Fibroblast of villous mesenchyme (primary cell): Measurements from ENCODE around the gene STUM. TPM values are rescaled to one million over a fixed set of nuclear protein-coding genes. Genes with fewer than 3 reads are reported as not detected.
A peak's percentile ranks its signal among the peaks of the same experiment; 100 is the strongest.

Source experiments
- DNase-seq: peaks from one replicate; pipeline ENCODE4 v3.0.0-alpha.2; 2010; ENCODE audit warnings: low read depth
- H3K4me3 ChIP-seq: 2 replicates; pipeline ENCODE4 v1.5.1; 2011; ENCODE audit warnings: low read depth, mild to moderate bottlenecking, low read length
- total RNA-seq: library from RNA; depleted of rRNA; stranded (reverse); fragments of >200 nt; gene quantifications from 2 replicates; pipeline ENCODE4 v1.2.3, GENCODE V29; 2012
- TF ChIP-seq, protein P1 (sequence below): IDR thresholded peaks from 2 replicates; pipeline ENCODE4 v1.5.1; 2012; ENCODE audit warnings: low read depth, mild to moderate bottlenecking, low read length; ENCODE audit not compliant: insufficient read depth

The STUM gene
- total RNA-seq, 1 donor: under 0.01 TPM

DNA sequence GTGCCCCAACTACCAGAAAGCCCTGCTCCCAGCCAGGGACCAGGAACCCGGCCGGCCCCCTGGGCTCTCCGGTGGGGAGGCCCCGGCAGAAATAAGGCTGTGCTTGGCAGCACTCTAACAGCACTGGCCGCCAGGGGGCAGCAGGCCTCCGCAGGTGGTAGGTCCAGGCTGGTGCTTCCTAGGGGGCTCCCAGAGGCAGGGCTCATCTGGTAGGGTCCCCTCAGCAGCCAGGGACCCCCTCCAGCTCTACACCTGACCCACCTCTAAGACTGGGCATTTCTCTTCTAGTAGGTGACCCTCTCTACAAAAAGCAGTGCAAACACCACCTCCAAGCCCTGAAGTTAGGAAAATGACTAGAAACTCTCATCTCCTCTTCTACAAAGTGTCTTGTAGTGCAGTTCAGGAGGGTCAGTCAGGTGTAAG lies 85.6 kb downstream of the STUM start:
- TF ChIP-seq, protein P1, sequence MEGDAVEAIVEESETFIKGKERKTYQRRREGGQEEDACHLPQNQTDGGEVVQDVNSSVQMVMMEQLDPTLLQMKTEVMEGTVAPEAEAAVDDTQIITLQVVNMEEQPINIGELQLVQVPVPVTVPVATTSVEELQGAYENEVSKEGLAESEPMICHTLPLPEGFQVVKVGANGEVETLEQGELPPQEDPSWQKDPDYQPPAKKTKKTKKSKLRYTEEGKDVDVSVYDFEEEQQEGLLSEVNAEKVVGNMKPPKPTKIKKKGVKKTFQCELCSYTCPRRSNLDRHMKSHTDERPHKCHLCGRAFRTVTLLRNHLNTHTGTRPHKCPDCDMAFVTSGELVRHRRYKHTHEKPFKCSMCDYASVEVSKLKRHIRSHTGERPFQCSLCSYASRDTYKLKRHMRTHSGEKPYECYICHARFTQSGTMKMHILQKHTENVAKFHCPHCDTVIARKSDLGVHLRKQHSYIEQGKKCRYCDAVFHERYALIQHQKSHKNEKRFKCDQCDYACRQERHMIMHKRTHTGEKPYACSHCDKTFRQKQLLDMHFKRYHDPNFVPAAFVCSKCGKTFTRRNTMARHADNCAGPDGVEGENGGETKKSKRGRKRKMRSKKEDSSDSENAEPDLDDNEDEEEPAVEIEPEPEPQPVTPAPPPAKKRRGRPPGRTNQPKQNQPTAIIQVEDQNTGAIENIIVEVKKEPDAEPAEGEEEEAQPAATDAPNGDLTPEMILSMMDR: peak; percentile 93
- H3K4me3 ChIP-seq: no peak overlapping the region
- peak; percentile 69 for DNase-seq

DNA sequence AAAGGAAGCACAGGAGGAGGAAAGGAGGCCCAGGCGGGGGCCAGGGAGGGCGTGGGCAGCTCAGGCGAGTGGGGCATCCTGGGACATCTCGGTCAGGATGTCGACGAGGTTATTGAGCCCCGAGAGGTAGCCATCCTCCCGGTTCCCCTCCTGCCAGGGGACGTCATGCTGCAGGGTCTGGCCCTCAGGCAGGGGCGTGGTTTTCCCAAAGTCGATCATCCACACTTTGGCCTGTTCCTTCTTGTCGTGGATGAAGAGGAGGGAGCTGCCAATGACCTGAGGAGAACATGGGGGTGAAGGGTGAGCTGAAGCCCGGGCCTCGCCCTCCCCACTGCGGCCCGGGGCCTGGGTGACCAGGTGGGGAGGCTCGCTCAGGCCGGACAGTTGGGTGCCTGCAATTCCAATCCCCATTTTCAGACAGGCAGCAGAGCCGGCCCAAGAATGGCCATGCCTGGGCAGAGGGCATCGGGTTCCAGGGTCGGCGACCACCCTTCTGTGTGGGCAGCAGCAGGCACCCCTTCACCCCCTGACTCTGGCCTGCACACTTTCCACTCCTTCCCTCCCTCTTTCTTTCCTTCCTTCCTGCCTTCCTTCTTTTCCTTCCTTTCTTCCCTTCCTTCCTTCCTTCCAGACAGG lies 86.2 kb downstream of the STUM start:
- TF ChIP-seq, protein P1: no peak
- H3K4me3 ChIP-seq: no peak overlapping the region
- no peak for DNase-seq

DNA sequence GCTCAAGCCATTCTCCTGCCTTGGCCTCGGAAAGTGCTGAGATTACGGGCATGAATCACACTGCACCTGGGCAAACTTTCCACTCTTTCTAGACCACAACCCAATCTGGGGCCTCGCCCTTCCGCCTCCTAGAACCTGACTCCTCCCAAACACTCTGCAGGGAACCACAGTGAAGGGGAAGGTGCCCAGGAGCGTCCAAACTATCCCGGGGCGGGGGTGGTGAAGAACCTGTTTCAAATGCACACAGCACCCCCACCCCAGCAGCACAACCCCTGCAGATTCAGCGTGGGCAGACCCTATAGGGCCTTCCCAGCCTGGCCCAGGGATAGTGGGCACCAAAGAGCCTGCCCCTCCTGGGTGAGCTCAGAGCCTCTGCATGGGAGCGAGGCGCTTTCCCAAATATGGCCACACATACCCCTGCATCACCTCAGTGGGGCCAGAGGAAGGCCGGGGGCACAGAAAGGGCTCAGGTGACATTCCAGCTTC lies 86.9 kb downstream of the STUM start:
- TF ChIP-seq, protein P1: no peak
- DNase-seq: no peak
- no peak overlapping the region for H3K4me3 ChIP-seq

DNA sequence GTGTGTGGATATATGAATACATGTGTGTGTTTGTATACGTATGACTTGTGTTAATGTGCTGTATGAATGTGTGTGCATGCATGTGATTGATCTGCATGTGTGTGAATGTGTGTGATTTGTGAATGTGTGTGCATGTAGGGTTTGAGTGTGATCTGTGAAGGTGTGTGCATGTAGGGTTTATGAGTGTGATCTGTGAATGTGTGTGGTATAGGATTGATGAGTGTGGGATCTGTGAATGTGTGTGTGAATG lies 88.2 kb downstream of the STUM start:
- TF ChIP-seq, protein P1: no peak
- no peak overlapping the region for H3K4me3 ChIP-seq
- no peak for DNase-seq

DNA sequence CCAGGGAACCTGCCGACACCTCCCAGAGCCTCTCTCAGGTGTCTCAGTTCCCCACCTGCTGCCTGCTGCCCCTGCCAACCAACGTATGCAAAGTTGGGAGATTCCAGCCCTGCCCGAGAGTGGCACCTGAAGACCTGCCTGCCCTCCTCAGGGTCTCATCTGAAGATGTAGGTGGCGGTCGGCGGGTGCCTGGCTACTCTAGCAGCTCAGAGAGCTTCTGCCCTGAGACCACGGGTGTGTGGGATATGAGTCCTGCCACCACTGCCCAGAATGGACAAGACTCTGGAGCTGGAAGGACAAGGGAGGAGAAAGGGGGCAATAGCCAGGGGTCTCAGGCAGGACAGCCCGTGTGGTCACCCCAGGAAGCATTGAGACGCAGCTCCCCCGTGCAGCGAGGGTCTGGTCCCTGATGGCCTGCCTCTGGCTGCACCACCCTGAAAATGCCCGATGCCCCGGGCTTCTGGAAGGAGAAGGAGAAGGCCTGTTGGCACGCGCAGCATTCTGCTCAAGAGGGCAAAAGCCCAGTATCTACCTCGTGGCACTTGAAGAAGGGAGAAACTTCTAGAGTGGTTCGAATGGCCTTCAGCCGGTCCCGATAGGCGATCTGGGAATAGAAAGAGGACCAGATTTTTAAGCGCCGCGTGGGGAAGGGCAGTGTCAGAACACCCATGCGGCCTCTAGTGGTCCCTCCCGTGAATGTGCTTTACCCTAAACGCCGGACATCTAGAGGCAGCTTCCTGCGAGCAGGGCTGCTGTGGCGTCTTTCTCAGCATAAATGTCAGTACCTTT lies 88.8 kb downstream of the STUM start:
- peak; percentile 42 for DNase-seq
- TF ChIP-seq, protein P1: peak; percentile 59
- H3K4me3 ChIP-seq: no peak overlapping the region

DNA sequence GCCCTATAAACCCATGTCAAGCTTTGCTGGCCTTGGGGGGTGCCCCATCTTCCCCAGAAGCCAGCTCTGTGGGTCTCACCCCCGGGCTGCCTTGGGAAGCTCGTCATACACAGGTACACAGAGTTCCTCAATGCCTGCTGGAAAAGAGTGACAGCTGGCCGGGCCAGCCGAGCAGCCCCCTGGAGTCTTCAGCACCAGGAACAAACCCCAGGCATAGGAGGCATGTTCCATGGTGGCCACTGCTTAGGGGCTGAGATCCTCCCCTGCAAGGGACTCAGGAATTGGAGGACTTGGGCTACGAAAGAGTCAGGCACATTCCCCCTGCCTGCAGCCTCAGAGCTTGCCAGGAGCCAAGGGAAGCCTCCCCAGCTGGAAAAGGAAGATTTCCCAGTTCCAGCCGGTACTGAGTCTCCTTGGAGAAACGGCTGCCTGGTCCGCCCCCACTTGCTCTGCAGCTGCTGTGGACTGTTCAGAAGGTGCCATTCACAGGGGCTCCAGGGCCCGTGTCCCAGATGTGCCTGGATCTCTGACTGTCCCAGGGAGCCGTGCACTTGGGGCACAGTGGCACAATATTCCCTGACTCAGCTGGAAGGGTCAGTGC lies 89.5 kb downstream of the STUM start:
- TF ChIP-seq, protein P1: no peak
- no peak for DNase-seq
- no peak overlapping the region for H3K4me3 ChIP-seq
